Loucy (cell line): Measurements from ENCODE around the gene RAB26.

ENCODE experiments used
- EZH2phosphoT487 ChIP-seq: fragments of 200-600 bp; IDR thresholded peaks from 2 replicates; pipeline ENCODE4 v1.6.1; 2018; ENCODE audit warnings: antibody characterized with exemption, mild to moderate bottlenecking, moderate library complexity, borderline replicate concordance
- TF ChIP-seq, protein P1 (sequence below): fragments of 200-600 bp; sonication (generic); conservative IDR thresholded peaks from 2 replicates; pipeline ENCODE4 v1.5.1; 2014; ENCODE audit warnings: mild to moderate bottlenecking, antibody characterized with exemption, low read length

DNA sequence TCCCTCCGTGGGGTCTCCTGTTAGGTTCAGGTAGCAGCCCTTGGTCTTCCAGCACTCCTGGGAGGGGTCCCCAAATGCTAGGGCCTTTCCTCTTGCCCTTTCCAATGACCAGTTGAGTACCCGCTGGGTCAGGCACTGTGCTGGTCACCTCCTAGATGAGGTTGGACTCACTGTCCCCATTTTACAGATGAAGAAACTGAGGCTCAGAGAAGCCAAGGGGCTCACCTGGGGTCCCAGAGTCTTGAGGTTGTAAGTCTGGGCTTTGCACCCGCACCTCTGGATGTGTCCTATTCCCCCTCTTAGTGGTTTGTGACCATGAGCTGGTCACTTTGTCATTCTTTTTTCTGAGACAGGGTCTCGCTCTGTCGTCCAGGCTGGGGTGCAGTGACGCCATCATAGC, 49.3 kb downstream of the RAB26 start:
- TF ChIP-seq, protein P1, sequence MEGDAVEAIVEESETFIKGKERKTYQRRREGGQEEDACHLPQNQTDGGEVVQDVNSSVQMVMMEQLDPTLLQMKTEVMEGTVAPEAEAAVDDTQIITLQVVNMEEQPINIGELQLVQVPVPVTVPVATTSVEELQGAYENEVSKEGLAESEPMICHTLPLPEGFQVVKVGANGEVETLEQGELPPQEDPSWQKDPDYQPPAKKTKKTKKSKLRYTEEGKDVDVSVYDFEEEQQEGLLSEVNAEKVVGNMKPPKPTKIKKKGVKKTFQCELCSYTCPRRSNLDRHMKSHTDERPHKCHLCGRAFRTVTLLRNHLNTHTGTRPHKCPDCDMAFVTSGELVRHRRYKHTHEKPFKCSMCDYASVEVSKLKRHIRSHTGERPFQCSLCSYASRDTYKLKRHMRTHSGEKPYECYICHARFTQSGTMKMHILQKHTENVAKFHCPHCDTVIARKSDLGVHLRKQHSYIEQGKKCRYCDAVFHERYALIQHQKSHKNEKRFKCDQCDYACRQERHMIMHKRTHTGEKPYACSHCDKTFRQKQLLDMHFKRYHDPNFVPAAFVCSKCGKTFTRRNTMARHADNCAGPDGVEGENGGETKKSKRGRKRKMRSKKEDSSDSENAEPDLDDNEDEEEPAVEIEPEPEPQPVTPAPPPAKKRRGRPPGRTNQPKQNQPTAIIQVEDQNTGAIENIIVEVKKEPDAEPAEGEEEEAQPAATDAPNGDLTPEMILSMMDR, result no peak
- TF ChIP-seq EZH2phosphoT487, result no peak
